Body of pancreas (tissue), 4 donors: ENCODE measurements around the gene DUOXA1. TPM values are rescaled to one million over a fixed set of nuclear protein-coding genes. Genes with fewer than 3 reads are reported as not detected.

Experiments
- ATAC-seq: fragments of 150-250 bp; one replicate; pipeline ENCODE4 v1.9.1; 2016
- DNase-seq, 4 donors: peaks; one replicate each; pipeline ENCODE4 v3.0.0-alpha.2; 2019
- H3K27ac ChIP-seq, 4 donors: fragments of 200-600 bp; sonication (generic); 1 replicate in 3 of 4; 2 replicates in 1 of 4; pipeline versions ENCODE4 v1.5.1 to v1.6.1; 2016 to 2019; ENCODE audit warnings: mild to moderate bottlenecking in 1 of 4, mixed read lengths in 1 of 4, moderate library complexity in 1 of 4
- H3K27me3 ChIP-seq, 2 donors: fragments of 200-600 bp; sonication (generic); one replicate each; pipeline ENCODE4 v1.6.0; 2016; ENCODE audit warnings: mild to moderate bottlenecking in 1 of 2
- H3K36me3 ChIP-seq, 2 donors: fragments of 200-600 bp; sonication (generic); replicated peaks in 1 of 2; 2 replicates each; pipeline ENCODE4 v1.5.1; 2016; ENCODE audit warnings: low read depth in 2 of 2; ENCODE audit not compliant: insufficient read depth in 1 of 2
- H3K4me1 ChIP-seq: fragments of 200-600 bp; sonication (generic); one replicate; pipeline ENCODE4 v1.6.0; 2016
- H3K4me3 ChIP-seq, 2 donors: fragments of 200-600 bp; sonication (generic); 1 replicate in 1 of 2; 2 replicates in 1 of 2; pipeline ENCODE4 v1.5.1; 2016 to 2019
- H3K9me3 ChIP-seq, 3 donors: fragments of 200-600 bp; sonication (generic); 1 replicate in 2 of 3; 2 replicates in 1 of 3; pipeline ENCODE4 v1.5.1; 2016
- POLR2A ChIP-seq, 3 donors: fragments of 450-650 bp; IDR thresholded peaks; one replicate each; pipeline ENCODE4 v1.6.1; 2016; ENCODE audit warnings: antibody characterized with exemption in 3 of 3, mild to moderate bottlenecking in 2 of 3
- WGBS, 2 donors: methylation state at CpG; one replicate each; pipeline ENCODE4 v1.1.5; 2017; 5-methylcytosine and 5-hydroxymethylcytosine counted together
- intact Hi-C: fragments of 100-400 bp; cut with DNase I; formaldehyde crosslinking; loops from one replicate; pipeline ENCODE4 v1.15.1; 2023
- total RNA-seq, 2 donors: library from RNA; depleted of rRNA; stranded (reverse); fragments of >200 nt; gene quantifications; one replicate each; pipeline ENCODE4 v1.1.0, GENCODE V29; 2016
- TF ChIP-seq, protein P1 (sequence below), 7 experiments: fragments of 450-650 bp in 4 of 7; fragments of 200-600 bp in 3 of 7; sonication (generic) in 3 of 7; IDR thresholded peaks; one replicate each; pipeline ENCODE4 v1.5.1; 2016 to 2019; ENCODE audit warnings: antibody characterized with exemption in 7 of 7

The DUOXA1 gene
- total RNA-seq, 2 donors from 2014 or later = not detected

DNA sequence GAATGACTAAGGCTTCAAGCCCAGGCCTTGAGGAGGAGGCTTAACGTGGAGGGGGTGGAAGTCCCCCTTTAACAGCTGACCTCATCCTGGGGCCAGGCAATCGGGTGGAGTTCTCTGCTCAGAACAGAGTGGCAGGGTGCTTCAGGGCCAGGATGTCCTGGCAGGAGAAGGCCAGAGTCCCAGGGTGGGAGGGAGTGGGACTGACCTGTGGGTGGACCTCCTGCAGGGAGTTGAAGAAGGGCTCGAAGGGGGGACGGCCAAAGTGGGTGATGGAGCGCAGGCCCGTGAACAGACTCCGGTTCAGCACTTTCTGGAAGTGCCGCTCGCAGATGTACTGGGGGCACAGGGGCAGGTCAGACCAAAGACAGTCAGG, 35.3 kb downstream of the DUOXA1 start:
- no peak for TF ChIP-seq POLR2A (IDR thresholded peaks at IDR 0.05)
- TF ChIP-seq, protein P1, sequence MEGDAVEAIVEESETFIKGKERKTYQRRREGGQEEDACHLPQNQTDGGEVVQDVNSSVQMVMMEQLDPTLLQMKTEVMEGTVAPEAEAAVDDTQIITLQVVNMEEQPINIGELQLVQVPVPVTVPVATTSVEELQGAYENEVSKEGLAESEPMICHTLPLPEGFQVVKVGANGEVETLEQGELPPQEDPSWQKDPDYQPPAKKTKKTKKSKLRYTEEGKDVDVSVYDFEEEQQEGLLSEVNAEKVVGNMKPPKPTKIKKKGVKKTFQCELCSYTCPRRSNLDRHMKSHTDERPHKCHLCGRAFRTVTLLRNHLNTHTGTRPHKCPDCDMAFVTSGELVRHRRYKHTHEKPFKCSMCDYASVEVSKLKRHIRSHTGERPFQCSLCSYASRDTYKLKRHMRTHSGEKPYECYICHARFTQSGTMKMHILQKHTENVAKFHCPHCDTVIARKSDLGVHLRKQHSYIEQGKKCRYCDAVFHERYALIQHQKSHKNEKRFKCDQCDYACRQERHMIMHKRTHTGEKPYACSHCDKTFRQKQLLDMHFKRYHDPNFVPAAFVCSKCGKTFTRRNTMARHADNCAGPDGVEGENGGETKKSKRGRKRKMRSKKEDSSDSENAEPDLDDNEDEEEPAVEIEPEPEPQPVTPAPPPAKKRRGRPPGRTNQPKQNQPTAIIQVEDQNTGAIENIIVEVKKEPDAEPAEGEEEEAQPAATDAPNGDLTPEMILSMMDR (IDR thresholded peaks at IDR 0.05) = no peak
- ATAC-seq = no peak
- Histone ChIP-seq H3K36me3 (no peaks in the 10 kb centered on the region), H3K27ac (no peak overlapping the region), H3K4me1 (no peaks in the 10 kb centered on the region), H3K9me3 (no peaks in the 10 kb centered on the region), H3K4me3 (no peak overlapping the region), H3K27me3 (no peaks in the 10 kb centered on the region)
- DNase-seq = no peak
- intact Hi-C loops = no loop called here
- 70 to 79% methylated on average over 5 to 9 of the region's 9 CpGs for WGBS, 2 donors

DNA sequence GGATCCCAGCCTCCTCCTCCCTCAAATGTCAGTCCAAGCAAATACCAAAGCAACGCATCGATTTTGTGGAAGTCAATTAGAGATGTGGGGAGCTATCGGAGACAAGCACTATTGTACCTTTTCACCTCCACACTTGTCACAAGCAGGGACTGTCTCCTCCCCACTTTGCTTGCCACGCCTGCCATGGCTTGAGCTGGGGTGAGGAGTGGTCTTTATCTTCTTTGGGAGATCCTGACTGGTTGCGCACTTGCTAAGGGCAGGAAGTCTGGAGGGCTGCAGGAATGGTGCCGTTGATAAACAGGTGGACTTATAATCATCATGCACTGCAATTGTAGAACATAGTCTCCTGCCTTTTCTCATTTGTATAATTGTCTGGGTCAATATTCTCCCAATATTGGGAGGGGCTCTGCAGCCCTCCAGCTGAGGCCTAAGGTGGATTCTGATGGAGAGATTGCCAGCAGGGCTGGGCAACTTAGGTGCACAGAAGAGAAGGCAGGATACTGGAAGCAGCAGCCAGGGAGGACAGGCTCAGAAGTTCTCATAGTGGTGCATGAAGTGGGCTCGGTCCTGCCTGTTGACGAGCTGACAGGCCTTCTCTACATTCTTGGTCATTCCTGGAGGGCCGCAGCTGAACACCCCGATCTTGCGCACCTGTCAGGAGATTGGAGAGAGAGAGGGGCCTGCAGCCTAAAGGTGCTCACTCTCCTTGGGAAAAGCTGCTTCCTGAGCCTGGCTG, 35.9 kb downstream of the DUOXA1 start:
- no peaks in the 10 kb centered on the region for H3K36me3 ChIP-seq
- no peaks in the 10 kb centered on the region for H3K9me3 ChIP-seq
- intact Hi-C loops = no loop called here
- no peak for TF ChIP-seq POLR2A (IDR thresholded peaks at IDR 0.05)
- DNase-seq (no peak), ATAC-seq (no peak)
- no peaks in the 10 kb centered on the region for H3K4me1 ChIP-seq
- no peaks in the 10 kb centered on the region for H3K27me3 ChIP-seq
- WGBS, 2 donors = 84 to 87% methylated on average over 11 of the region's 11 CpGs
- H3K27ac ChIP-seq = no peak overlapping the region
- H3K4me3 ChIP-seq = no peak overlapping the region

DNA sequence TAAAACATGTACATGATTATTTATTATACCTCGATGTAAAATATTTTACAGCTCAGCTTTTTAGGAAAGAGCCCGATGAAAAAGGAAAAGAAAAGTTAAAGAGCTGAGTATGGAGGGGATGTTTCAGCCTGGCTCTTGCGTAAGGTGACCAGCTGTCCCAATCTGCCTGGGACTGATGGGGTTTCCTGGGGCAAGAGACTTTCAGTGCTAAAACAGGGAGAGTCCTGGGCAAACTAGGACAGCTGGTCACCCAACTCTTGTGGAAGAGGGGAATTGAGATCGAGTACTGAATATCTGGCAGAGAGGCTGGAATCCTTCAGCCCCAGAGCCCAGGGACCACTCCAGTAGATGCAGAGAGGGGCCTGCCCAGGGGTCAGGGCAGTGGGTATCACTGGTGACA, 36.7 kb downstream of the DUOXA1 start:
- ATAC-seq (no peak), DNase-seq (no peak)
- Histone ChIP-seq H3K4me3 (no peak overlapping the region), H3K27ac (no peak overlapping the region), H3K9me3 (no peaks in the 10 kb centered on the region), H3K27me3 (no peaks in the 10 kb centered on the region), H3K4me1 (no peaks in the 10 kb centered on the region), H3K36me3 (no peaks in the 10 kb centered on the region)
- TF ChIP-seq, protein P1 (IDR thresholded peaks at IDR 0.05) = no peak
- WGBS, 2 donors = 80 to 88% methylated on average over 4 of the region's 4 CpGs
- intact Hi-C loops = no loop called here

DNA sequence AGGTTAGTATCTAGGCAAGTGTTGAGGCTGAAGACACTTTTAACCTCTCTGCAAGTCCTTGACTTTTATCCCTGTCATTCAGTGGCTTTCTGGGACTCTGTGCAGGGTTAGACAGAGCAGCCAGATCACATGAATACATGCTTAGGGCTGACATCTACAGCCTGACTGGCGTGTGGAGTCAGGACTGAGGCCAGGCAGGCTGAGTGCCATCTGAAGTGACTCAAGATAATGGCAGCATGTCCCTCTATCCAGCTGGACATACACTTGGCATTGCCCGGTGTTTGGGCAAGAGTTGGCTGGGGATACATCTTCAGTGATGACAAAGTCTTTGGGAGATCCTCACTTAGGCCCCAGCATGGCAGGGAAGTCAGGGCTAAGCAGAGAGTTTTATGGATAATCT, 38.1 kb downstream of the DUOXA1 start:
- TF ChIP-seq POLR2A (IDR thresholded peaks at IDR 0.05) = no peak
- TF ChIP-seq, protein P1 (IDR thresholded peaks at IDR 0.05) = no peak
- no peak overlapping the region for H3K4me3 ChIP-seq
- WGBS, 2 donors = 79 to 94% methylated on average over 2 of the region's 2 CpGs
- ATAC-seq (no peak), DNase-seq (no peak)
- intact Hi-C loops = no loop called here
- no peaks in the 10 kb centered on the region for H3K9me3 ChIP-seq
- H3K36me3 ChIP-seq = no peaks in the 10 kb centered on the region
- no peak overlapping the region for H3K27ac ChIP-seq
- no peaks in the 10 kb centered on the region for H3K27me3 ChIP-seq
- H3K4me1 ChIP-seq = no peaks in the 10 kb centered on the region

DNA sequence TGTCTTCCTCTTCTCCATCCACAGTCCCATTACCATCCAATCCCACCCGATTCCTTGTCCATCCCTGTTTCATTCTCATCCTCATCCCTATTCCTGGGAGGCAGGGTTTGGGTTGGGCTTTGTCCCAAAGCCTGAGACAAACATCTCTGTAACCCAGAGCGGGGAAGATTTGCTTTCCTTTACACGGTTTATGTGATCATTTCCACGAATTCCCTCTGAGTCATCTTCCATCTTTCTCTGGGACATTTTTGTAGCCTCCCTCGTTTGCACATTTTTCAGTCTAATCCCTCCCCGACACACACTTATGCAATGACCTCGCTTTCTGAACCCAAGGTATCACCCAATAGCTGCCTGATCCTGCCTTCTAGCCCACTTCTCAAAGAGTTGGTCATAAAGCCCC, 38.5 kb downstream of the DUOXA1 start:
- TF ChIP-seq, protein P1 (IDR thresholded peaks at IDR 0.05) = no peak
- no peak for TF ChIP-seq POLR2A (IDR thresholded peaks at IDR 0.05)
- Histone ChIP-seq H3K9me3 (no peaks in the 10 kb centered on the region), H3K27ac (no peak overlapping the region), H3K4me1 (no peaks in the 10 kb centered on the region), H3K36me3 (no peaks in the 10 kb centered on the region), H3K27me3 (no peaks in the 10 kb centered on the region), H3K4me3 (no peak overlapping the region)
- no peak for DNase-seq
- WGBS, 2 donors = 56 to 58% methylated on average over 7 of the region's 7 CpGs
- intact Hi-C loops = no loop called here
- ATAC-seq = no peak
